ENCODE results near the gene NUCKS1. TPM values are rescaled to one million over a fixed set of nuclear protein-coding genes. Genes with fewer than 3 reads are reported as not detected.

Gene NUCKS1
- total RNA-seq, 1 donor from 2014 or later, result 700 TPM

DNA sequence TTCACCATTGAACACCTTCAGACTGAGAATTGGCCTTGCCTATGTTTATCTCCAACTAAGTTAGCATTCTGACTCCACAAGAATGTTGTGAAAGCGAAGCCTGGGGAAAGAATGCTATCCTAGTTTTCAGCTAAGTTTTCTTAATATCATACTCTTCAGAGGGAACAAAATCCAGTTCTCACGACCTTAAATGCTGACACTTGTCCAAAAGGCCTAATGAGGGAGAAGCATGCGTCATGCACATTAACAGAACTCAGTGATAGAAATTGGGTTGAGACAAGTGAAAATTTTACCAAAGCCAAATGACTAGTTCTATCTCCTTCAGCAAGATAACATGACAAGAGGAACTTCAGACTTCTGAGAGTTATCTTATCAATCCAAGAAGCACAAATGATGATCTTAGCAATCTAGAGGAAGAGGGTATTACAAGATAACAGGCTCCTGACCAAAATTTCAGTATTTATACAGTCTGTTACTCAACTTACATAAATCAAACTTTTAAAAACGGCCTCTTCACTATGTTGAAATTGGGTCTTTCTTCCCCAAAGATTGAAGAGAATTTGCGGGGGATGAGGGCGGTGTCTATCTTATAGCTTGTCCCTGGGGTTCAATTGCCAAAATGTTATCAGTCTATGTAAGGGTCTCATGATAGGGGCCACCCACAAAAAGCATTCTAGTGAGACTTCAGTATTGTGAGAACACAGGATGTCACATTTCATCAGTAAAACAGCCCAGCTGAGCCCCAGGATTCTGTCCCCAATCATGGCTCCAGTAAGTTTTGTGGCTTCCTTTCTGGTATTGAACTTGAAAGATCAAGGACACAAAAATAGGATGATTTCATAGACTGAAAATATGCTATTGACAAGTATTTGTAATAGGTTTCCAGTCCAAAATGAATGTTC is 43.1 kb downstream of the NUCKS1 start:
- no peaks in the 10 kb centered on the region for H3K27me3 ChIP-seq
- no peak overlapping the region for H3K4me3 Mint-ChIP-seq
- no peaks in the 10 kb centered on the region for H3K9me3 Mint-ChIP-seq
- no peak overlapping the region for H3K4me2 ChIP-seq
- H3K27me3 Mint-ChIP-seq (ENCODE audit: insufficient read depth, low read depth), result no peaks in the 10 kb centered on the region
- H2AFZ ChIP-seq (replicated peaks), result no peak overlapping the region
- H4K20me1 ChIP-seq (ENCODE audit: low read depth), result peaks cover 9% of the 10 kb centered on the region
- no peak overlapping the region for H3K9ac ChIP-seq
- peaks cover 31% of the 10 kb centered on the region for H3K36me3 Mint-ChIP-seq
- DNase-seq (ENCODE audit: low spot score), result no peak
- peaks cover 13% of the 10 kb centered on the region for H3K4me1 ChIP-seq
- H3K27ac ChIP-seq, result no peak overlapping the region
- no peaks in the 10 kb centered on the region for H3K36me3 ChIP-seq
- H3K4me1 Mint-ChIP-seq, result peaks cover 20% of the 10 kb centered on the region
- H3K9me3 ChIP-seq (ENCODE audit: low read depth), result no peaks in the 10 kb centered on the region
- H3F3A ChIP-seq (ENCODE audit: low read depth), result peaks cover 20% of the 10 kb centered on the region
- no peaks in the 10 kb centered on the region for H3K79me2 ChIP-seq (ENCODE audit: low read depth)
- H3K27ac Mint-ChIP-seq, result peak overlapping the region; percentile 5
- H3K4me3 ChIP-seq, result no peak overlapping the region
- TF ChIP-seq EZH2phosphoT487 (IDR thresholded peaks at IDR 0.05) (no peak), EZH2 (IDR thresholded peaks at IDR 0.05) (no peak)
- TF ChIP-seq, protein P1, sequence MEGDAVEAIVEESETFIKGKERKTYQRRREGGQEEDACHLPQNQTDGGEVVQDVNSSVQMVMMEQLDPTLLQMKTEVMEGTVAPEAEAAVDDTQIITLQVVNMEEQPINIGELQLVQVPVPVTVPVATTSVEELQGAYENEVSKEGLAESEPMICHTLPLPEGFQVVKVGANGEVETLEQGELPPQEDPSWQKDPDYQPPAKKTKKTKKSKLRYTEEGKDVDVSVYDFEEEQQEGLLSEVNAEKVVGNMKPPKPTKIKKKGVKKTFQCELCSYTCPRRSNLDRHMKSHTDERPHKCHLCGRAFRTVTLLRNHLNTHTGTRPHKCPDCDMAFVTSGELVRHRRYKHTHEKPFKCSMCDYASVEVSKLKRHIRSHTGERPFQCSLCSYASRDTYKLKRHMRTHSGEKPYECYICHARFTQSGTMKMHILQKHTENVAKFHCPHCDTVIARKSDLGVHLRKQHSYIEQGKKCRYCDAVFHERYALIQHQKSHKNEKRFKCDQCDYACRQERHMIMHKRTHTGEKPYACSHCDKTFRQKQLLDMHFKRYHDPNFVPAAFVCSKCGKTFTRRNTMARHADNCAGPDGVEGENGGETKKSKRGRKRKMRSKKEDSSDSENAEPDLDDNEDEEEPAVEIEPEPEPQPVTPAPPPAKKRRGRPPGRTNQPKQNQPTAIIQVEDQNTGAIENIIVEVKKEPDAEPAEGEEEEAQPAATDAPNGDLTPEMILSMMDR (IDR thresholded peaks at IDR 0.05), result no peak

DNA sequence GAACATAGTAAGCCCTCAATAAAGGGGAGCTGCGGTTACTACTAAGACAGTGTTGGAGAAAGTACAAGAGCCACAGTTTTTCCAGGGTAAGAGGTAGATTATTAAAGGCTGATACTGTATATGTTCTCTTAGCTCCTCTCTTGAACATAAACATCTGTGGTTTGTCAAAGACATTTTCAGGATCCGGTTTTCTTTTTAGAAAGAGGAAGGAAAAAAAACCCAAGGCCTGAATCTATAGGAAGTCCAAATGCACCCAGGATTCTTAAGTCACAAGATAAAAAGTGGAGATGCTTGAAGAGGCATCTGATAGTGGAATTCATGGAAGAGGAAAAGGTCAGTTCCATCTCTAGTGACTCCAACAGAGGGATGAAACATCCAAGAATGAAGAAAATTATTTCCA is 45.1 kb downstream of the NUCKS1 start:
- H3K36me3 Mint-ChIP-seq, result peaks cover 37% of the 10 kb centered on the region
- H3K79me2 ChIP-seq (ENCODE audit: low read depth), result no peaks in the 10 kb centered on the region
- no peaks in the 10 kb centered on the region for H4K20me1 ChIP-seq (ENCODE audit: low read depth)
- no peaks in the 10 kb centered on the region for H3K9me3 Mint-ChIP-seq
- no peak overlapping the region for H3K27ac Mint-ChIP-seq
- H3K9ac ChIP-seq, result no peak overlapping the region
- peaks cover 28% of the 10 kb centered on the region for H3F3A ChIP-seq (ENCODE audit: low read depth)
- H2AFZ ChIP-seq (replicated peaks), result no peak overlapping the region
- no peak for DNase-seq (ENCODE audit: low spot score)
- peaks cover 26% of the 10 kb centered on the region for H3K4me1 ChIP-seq
- H3K4me2 ChIP-seq, result no peak overlapping the region
- no peak overlapping the region for H3K27ac ChIP-seq
- peaks cover under 1% of the 10 kb centered on the region for H3K27me3 Mint-ChIP-seq (ENCODE audit: insufficient read depth, low read depth)
- H3K4me3 ChIP-seq, result no peak overlapping the region
- no peaks in the 10 kb centered on the region for H3K9me3 ChIP-seq (ENCODE audit: low read depth)
- no peaks in the 10 kb centered on the region for H3K36me3 ChIP-seq
- no peak for TF ChIP-seq EZH2phosphoT487 (IDR thresholded peaks at IDR 0.05)
- no peak for TF ChIP-seq EZH2 (IDR thresholded peaks at IDR 0.05)
- TF ChIP-seq, protein P1 (IDR thresholded peaks at IDR 0.05), result no peak
- H3K4me3 Mint-ChIP-seq, result no peak overlapping the region
- H3K27me3 ChIP-seq, result no peaks in the 10 kb centered on the region
- H3K4me1 Mint-ChIP-seq, result peaks cover 24% of the 10 kb centered on the region

DNA sequence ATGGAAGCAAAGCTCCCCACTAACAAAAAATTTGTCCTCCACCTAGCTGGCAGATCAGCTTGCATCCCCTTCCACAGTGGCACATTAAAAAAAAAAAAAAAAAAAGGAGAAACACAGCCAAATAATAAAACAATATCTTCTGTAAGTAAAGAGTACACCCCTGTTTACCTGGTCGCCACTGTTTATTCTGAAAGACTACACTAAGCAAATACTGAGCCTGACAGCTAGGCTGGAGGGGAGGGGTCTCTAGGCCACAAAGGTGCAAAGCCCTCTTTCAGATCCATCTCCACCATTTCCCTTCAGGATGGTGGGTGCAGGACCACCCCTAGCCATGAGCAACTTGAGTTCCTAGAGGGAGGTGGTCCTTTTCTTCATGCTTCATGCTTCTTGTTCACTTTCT is 46.9 kb downstream of the NUCKS1 start:
- H3K4me1 ChIP-seq, result peaks cover 26% of the 10 kb centered on the region
- peaks cover 28% of the 10 kb centered on the region for H3F3A ChIP-seq (ENCODE audit: low read depth)
- no peaks in the 10 kb centered on the region for H4K20me1 ChIP-seq (ENCODE audit: low read depth)
- H3K36me3 Mint-ChIP-seq, result peaks cover 33% of the 10 kb centered on the region
- no peak overlapping the region for H3K27ac ChIP-seq
- peaks cover 30% of the 10 kb centered on the region for H3K4me1 Mint-ChIP-seq
- TF ChIP-seq EZH2phosphoT487 (IDR thresholded peaks at IDR 0.05) (no peak), EZH2 (IDR thresholded peaks at IDR 0.05) (no peak)
- TF ChIP-seq, protein P1 (IDR thresholded peaks at IDR 0.05), result no peak
- no peaks in the 10 kb centered on the region for H3K9me3 Mint-ChIP-seq
- no peaks in the 10 kb centered on the region for H3K79me2 ChIP-seq (ENCODE audit: low read depth)
- no peak overlapping the region for H3K4me2 ChIP-seq
- no peaks in the 10 kb centered on the region for H3K27me3 ChIP-seq
- H3K27me3 Mint-ChIP-seq (ENCODE audit: insufficient read depth, low read depth), result peaks cover 5% of the 10 kb centered on the region
- H3K4me3 ChIP-seq, result no peak overlapping the region
- H3K9me3 ChIP-seq (ENCODE audit: low read depth), result no peaks in the 10 kb centered on the region
- H2AFZ ChIP-seq (replicated peaks), result no peak overlapping the region
- no peak overlapping the region for H3K4me3 Mint-ChIP-seq
- H3K27ac Mint-ChIP-seq, result peak overlapping the region; percentile 35
- no peak overlapping the region for H3K9ac ChIP-seq
- H3K36me3 ChIP-seq, result no peaks in the 10 kb centered on the region
- no peak for DNase-seq (ENCODE audit: low spot score)
